Measurements from ENCODE around the gene METTL24. TPM values are rescaled to one million over a fixed set of nuclear protein-coding genes. Genes with fewer than 3 reads are reported as not detected.
A peak's percentile ranks its signal among the peaks of the same experiment; 100 is the strongest.

The METTL24 gene
- total RNA-seq, 1 experiment from 2014 or later: not detected

- no TSS peak for BruUV-seq (replicated peaks)
- no peak for TF ChIP-seq CTCF (IDR thresholded peaks at IDR 0.05; ENCODE audit: unreplicated experiment)
- Mint-ChIP-seq H3K4me3 (ENCODE audit: unreplicated experiment) (no peak overlapping the region), H3K4me1 (ENCODE audit: insufficient read depth, unreplicated experiment) (no peaks in the 10 kb centered on the region), H3K9me3 (ENCODE audit: unreplicated experiment) (no peaks in the 10 kb centered on the region), H3K27ac (ENCODE audit: low read depth, unreplicated experiment) (no peak overlapping the region), H3K36me3 (ENCODE audit: insufficient read depth, unreplicated experiment) (no peaks in the 10 kb centered on the region), H3K27me3 (ENCODE audit: insufficient read depth, unreplicated experiment) (no peaks in the 10 kb centered on the region)
- intact Hi-C loops (cut with micrococcal nuclease): no loop called here
- ChIA-PET CTCF (interaction anchor here (0.8 to 1.3 kb wide), 2 partner anchors 9 to 23 kb away, joined by 5 to 8 read pairs; no protein-coding TSS in a partner anchor), POLR2A (no interaction called here)
- no peak for DNase-seq (ENCODE audit: unreplicated experiment)
Measured at GRCh38 chr6:110345025-110345424, 13.1 kb downstream of the METTL24 start.

- POLR2A ChIA-PET: no interaction called here
- Mint-ChIP-seq H3K9me3 (ENCODE audit: unreplicated experiment) (no peaks in the 10 kb centered on the region), H3K36me3 (ENCODE audit: insufficient read depth, unreplicated experiment) (no peaks in the 10 kb centered on the region), H3K4me1 (ENCODE audit: insufficient read depth, unreplicated experiment) (no peaks in the 10 kb centered on the region), H3K27me3 (ENCODE audit: insufficient read depth, unreplicated experiment) (no peaks in the 10 kb centered on the region), H3K4me3 (ENCODE audit: unreplicated experiment) (no peak overlapping the region), H3K27ac (ENCODE audit: low read depth, unreplicated experiment) (no peak overlapping the region)
- CTCF ChIA-PET: interaction anchor here (1.2 kb wide), 1 partner anchor 304 kb away, joined by 5 read pairs; no protein-coding TSS in a partner anchor
- no peak for DNase-seq (ENCODE audit: unreplicated experiment)
- no peak for TF ChIP-seq CTCF (IDR thresholded peaks at IDR 0.05; ENCODE audit: unreplicated experiment)
- no TSS peak for BruUV-seq (replicated peaks)
- intact Hi-C loops (cut with micrococcal nuclease): no loop called here
Measured at GRCh38 chr6:110342759-110343158, 15.4 kb downstream of the METTL24 start.

GRCh38 chr6:110341663-110342596 lies 16.2 kb downstream of the METTL24 start:
- POLR2A ChIA-PET: interaction anchor here (0.5 kb wide), 1 partner anchor 75 kb away, joined by 3 read pairs; no protein-coding TSS in a partner anchor
- Mint-ChIP-seq H3K4me1 (ENCODE audit: insufficient read depth, unreplicated experiment) (no peaks in the 10 kb centered on the region), H3K4me3 (ENCODE audit: unreplicated experiment) (no peak overlapping the region), H3K27ac (ENCODE audit: low read depth, unreplicated experiment) (no peak overlapping the region), H3K27me3 (ENCODE audit: insufficient read depth, unreplicated experiment) (no peaks in the 10 kb centered on the region), H3K36me3 (ENCODE audit: insufficient read depth, unreplicated experiment) (no peaks in the 10 kb centered on the region), H3K9me3 (ENCODE audit: unreplicated experiment) (no peaks in the 10 kb centered on the region)
- CTCF ChIA-PET: interaction anchor here (0.6 to 1.2 kb wide), 2 partner anchors 11 to 303 kb away, joined by 3 to 5 read pairs; no protein-coding TSS in a partner anchor
- intact Hi-C loops (cut with micrococcal nuclease): no loop called here
- TF ChIP-seq CTCF (IDR thresholded peaks at IDR 0.05; ENCODE audit: unreplicated experiment): no peak
- DNase-seq (ENCODE audit: unreplicated experiment): peak; percentile 22
- no TSS peak for BruUV-seq (replicated peaks)

- ChIA-PET CTCF (interaction anchor here (0.6 kb wide), 1 partner anchor 12 kb away, joined by 3 read pairs; no protein-coding TSS in a partner anchor), POLR2A (no interaction called here)
- no peaks in the 10 kb centered on the region for H3K36me3 Mint-ChIP-seq (ENCODE audit: insufficient read depth, unreplicated experiment)
- H3K4me3 Mint-ChIP-seq (ENCODE audit: unreplicated experiment): no peak overlapping the region
- TF ChIP-seq CTCF (IDR thresholded peaks at IDR 0.05; ENCODE audit: unreplicated experiment): no peak
- H3K9me3 Mint-ChIP-seq (ENCODE audit: unreplicated experiment): no peaks in the 10 kb centered on the region
- no peaks in the 10 kb centered on the region for H3K27me3 Mint-ChIP-seq (ENCODE audit: insufficient read depth, unreplicated experiment)
- no peaks in the 10 kb centered on the region for H3K4me1 Mint-ChIP-seq (ENCODE audit: insufficient read depth, unreplicated experiment)
- intact Hi-C loops (cut with micrococcal nuclease): no loop called here
- no TSS peak for BruUV-seq (replicated peaks)
- DNase-seq (ENCODE audit: unreplicated experiment): no peak
- no peak overlapping the region for H3K27ac Mint-ChIP-seq (ENCODE audit: low read depth, unreplicated experiment)
Measured at GRCh38 chr6:110341067-110341466, 17.1 kb downstream of the METTL24 start.
